ENCODE measurements around the gene PFN4. TPM values are rescaled to one million over a fixed set of nuclear protein-coding genes. Genes with fewer than 3 reads are reported as not detected.
"Not testable (repeated sequence)": the region's sequence is repeated elsewhere in the genome, so short reads cannot be mapped to it uniquely, and the experiment has no call there.

The PFN4 gene
- total and polyA plus RNA-seq, 2 donors = 0.58 to 1.4 TPM

DNA sequence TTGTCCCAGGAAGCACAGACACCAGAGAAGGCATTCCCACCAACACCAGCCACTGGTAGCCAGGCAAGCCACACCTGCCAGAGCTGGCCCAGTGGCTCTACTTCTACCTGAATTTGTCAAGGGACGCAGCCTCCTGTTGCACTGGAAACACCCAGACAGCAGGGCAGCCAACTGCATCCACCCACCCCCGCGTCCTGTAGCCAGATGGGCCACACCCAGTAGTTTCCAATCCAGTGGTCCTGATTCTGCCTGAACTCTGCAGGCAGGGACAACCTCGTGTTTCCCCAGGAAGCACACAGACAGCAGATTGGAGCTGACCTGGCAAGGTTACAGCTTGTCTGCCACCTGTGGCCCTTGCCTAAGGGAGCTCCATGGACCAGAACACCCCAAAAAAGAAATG, 18.2 kb downstream of the PFN4 start:
- WGBS = 66% methylated on average over 4 of the region's 4 CpGs
- DNase-seq (ENCODE audit: extremely low spot score) = no peak

DNA sequence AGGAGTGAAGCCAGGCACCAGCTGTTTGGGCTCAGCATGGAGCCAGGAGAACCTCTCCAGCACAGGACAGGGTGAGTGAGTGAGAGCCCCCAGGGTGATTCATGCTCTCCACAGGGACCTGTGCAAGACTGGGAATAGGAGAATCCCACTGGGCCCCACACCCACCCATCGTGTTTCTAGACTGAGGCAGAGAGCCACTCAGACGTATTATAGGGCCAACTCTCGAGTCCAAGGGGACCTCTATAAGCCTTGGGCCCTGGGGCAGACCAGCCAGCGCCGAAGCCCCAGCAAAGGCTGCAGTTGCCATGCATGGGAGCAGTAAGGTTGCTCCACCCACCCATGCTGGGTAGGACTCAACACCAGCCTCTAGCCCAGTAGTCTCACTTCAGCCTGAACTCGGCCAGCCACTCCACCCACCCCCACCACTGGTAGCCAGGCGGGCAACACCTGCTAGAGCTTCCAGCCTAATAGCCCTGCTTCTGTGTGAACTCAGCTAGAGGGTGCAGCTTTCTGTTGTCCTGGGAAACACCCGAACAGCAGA, 19.0 kb downstream of the PFN4 start:
- Histone ChIP-seq H3K4me1 (ENCODE audit: insufficient read depth) (no peaks in the 10 kb centered on the region), H3K4me3 (ENCODE audit: low read depth, low read length) (no peak overlapping the region), H3K27ac (ENCODE audit: low read depth) (no peak overlapping the region), H3K36me3 (ENCODE audit: insufficient read depth) (no peaks in the 10 kb centered on the region)
- WGBS = 94% methylated on average over 8 of the region's 8 CpGs
- DNase-seq (ENCODE audit: extremely low spot score) = no peak

More for the DNA sequence above, 18.2 kb downstream of the PFN4 start:
- Histone ChIP-seq H3K27ac (ENCODE audit: low read depth) (no peak overlapping the region), H3K4me1 (ENCODE audit: insufficient read depth) (no peaks in the 10 kb centered on the region), H3K36me3 (ENCODE audit: insufficient read depth) (no peaks in the 10 kb centered on the region), H3K4me3 (ENCODE audit: low read depth, low read length) (no peak overlapping the region)

DNA sequence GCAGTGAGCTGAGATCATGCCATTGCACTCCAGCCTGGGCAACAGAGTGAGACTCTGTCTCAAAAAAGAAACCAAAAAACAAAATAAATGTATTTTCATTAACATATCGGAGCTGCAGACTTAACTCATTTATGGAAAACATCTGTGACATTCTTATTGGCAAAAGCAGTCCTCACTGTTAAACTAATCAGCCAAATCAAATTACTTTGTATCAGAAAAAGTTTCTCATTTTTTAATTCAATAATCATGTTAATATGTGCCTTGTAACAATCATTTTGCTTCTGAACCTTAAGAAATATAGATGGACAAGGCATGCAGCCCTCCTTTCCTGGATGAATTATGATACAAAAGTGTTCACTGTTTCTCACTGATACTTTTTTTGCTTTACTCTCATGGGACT, 20.5 kb downstream of the PFN4 start:
- no peaks in the 10 kb centered on the region for H3K36me3 ChIP-seq (ENCODE audit: insufficient read depth)
- WGBS = 82% methylated on average over 1 of the region's 1 CpG
- H3K4me3 ChIP-seq (ENCODE audit: low read depth, low read length) = no peak overlapping the region
- no peaks in the 10 kb centered on the region for H3K4me1 ChIP-seq (ENCODE audit: insufficient read depth)
- DNase-seq (ENCODE audit: extremely low spot score) = no peak
- no peak overlapping the region for H3K27ac ChIP-seq (ENCODE audit: low read depth)

DNA sequence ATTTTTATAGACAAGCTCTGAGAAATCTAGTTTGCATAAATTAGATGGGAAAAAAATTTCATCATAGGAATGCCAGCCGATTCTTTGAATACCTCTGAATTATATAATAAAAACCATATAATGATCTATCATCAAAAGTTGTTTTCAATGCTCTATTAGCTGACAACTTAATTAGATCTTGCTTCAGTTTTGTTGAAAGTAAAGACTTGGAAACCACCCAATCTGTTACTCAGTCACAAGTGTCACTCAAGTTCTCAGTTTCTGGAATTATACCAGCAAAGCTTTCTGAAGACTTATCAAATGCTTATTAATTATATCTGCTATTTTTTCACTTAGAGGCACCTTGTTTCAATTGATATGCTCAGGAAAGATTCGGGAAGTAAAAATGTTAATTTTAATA, 21.1 kb downstream of the PFN4 start:
- no peaks in the 10 kb centered on the region for H3K4me1 ChIP-seq (ENCODE audit: insufficient read depth)
- no peaks in the 10 kb centered on the region for H3K36me3 ChIP-seq (ENCODE audit: insufficient read depth)
- H3K27ac ChIP-seq (ENCODE audit: low read depth) = no peak overlapping the region
- DNase-seq (ENCODE audit: extremely low spot score) = no peak
- H3K4me3 ChIP-seq (ENCODE audit: low read depth, low read length) = no peak overlapping the region
- WGBS = 73% methylated on average over 2 of the region's 2 CpGs

DNA sequence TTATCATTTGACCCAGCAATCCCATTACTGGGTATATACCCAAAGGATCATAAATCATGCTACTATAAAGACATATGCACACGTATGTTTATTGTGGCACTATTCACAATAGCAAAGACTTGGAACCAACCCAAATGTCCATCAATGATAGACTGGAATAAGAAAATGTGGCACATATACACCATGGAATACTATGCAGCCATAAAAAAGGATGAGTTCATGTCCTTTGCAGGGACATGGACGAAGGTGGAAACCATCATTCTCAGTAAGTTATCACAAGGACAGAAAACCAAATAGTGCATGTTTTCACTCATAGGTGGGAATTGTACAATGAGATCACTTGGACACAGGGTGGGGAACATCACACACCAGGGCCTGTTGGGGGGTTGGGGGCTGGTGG, 22.4 kb downstream of the PFN4 start:
- not testable (repeated sequence) for H3K36me3 ChIP-seq (ENCODE audit: insufficient read depth); H3K4me1 ChIP-seq (ENCODE audit: insufficient read depth); H3K4me3 ChIP-seq (ENCODE audit: low read depth, low read length); H3K27ac ChIP-seq (ENCODE audit: low read depth); DNase-seq (ENCODE audit: extremely low spot score)
- WGBS = 93% methylated on average over 2 of the region's 2 CpGs

- H3K27ac ChIP-seq (ENCODE audit: low read depth); H3K4me3 ChIP-seq (ENCODE audit: low read depth, low read length); H3K36me3 ChIP-seq (ENCODE audit: insufficient read depth); DNase-seq (ENCODE audit: extremely low spot score); H3K4me1 ChIP-seq (ENCODE audit: insufficient read depth): not testable (repeated sequence)
- 67% methylated on average over 17 of the region's 17 CpGs for WGBS
These were observed 27.9 kb downstream of the PFN4 start for GRCh38 chr2:24095171-24095677.

GRCh38 chr2:24093270-24093669, 29.9 kb downstream of the PFN4 start:
- not testable (repeated sequence) for DNase-seq (ENCODE audit: extremely low spot score); H3K4me1 ChIP-seq (ENCODE audit: insufficient read depth); H3K36me3 ChIP-seq (ENCODE audit: insufficient read depth); H3K27ac ChIP-seq (ENCODE audit: low read depth); H3K4me3 ChIP-seq (ENCODE audit: low read depth, low read length)
- over 99% methylated on average over 5 of the region's 5 CpGs for WGBS

DNA sequence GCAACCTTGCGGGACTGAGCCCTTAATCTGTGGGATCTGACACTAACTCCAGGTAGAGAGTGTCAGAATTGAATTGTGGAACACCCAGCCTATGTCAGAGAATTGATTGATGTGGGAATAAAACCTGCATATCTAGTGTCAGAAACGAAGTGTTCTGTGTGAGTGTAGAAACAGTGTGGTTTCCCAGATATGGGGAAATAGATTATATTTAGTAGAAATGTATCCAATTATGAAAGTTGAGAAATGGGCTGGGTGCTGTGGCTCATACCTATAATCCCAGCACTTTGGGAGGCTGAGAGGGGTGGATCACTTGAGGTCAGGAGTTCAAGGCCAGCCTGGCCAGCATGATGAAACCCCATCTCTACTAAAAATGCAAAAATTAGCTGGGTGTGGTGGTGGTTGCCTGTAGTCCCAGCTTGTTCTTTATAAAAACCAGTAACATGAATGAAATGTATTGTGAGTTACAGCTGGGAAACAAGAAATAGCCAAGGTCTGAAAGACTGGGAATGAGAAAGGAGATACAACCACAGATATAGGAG, 34.2 kb downstream of the PFN4 start:
- Histone ChIP-seq H3K4me3 (ENCODE audit: low read depth, low read length) (no peak overlapping the region), H3K36me3 (ENCODE audit: insufficient read depth) (no peaks in the 10 kb centered on the region), H3K27ac (ENCODE audit: low read depth) (no peak overlapping the region), H3K4me1 (ENCODE audit: insufficient read depth) (no peaks in the 10 kb centered on the region)
- 69% methylated on average over 2 of the region's 2 CpGs for WGBS
- DNase-seq (ENCODE audit: extremely low spot score) = no peak

- H3K4me1 ChIP-seq (ENCODE audit: insufficient read depth) = no peaks in the 10 kb centered on the region
- 79% methylated on average over 3 of the region's 3 CpGs for WGBS
- DNase-seq (ENCODE audit: extremely low spot score) = no peak
These were observed 36.1 kb downstream of the PFN4 start for GRCh38 chr2:24087032-24087431.

GRCh38 chr2:24086241-24086640, 36.9 kb downstream of the PFN4 start:
- Histone ChIP-seq H3K4me3 (ENCODE audit: low read depth, low read length) (no peak overlapping the region), H3K27ac (ENCODE audit: low read depth) (no peak overlapping the region), H3K4me1 (ENCODE audit: insufficient read depth) (no peaks in the 10 kb centered on the region), H3K36me3 (ENCODE audit: insufficient read depth) (no peaks in the 10 kb centered on the region)
- WGBS = 98% methylated on average over 1 of the region's 1 CpG
- DNase-seq (ENCODE audit: extremely low spot score) = no peak

More at GRCh38 chr2:24087032-24087431, 36.1 kb downstream of the PFN4 start:
- H3K27ac ChIP-seq (ENCODE audit: low read depth) = no peak overlapping the region
- H3K4me3 ChIP-seq (ENCODE audit: low read depth, low read length) = no peak overlapping the region
- H3K36me3 ChIP-seq (ENCODE audit: insufficient read depth) = no peaks in the 10 kb centered on the region

DNA sequence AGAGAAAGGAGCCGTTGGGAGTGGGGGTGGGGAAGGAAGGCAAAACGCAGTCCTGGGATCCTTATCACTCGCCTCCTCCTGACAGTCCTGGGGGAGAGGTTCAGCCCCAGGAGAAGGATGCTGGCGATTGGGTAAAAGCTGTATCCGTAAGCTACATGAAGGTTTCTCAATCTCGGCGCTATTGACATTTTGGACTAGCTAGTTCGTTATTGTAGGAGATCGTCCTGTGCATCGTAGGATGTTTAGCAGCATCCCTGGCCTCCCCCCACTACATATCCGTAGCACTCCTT, 38.0 kb downstream of the PFN4 start:
- Histone ChIP-seq H3K4me1 (ENCODE audit: insufficient read depth) (no peaks in the 10 kb centered on the region), H3K27ac (ENCODE audit: low read depth) (peak overlapping the region; percentile 76), H3K4me3 (ENCODE audit: low read depth, low read length) (peak overlapping the region; percentile 33), H3K36me3 (ENCODE audit: insufficient read depth) (no peaks in the 10 kb centered on the region)
- WGBS = 10% methylated on average over 11 of the region's 11 CpGs
- no peak for DNase-seq (ENCODE audit: extremely low spot score)

DNA sequence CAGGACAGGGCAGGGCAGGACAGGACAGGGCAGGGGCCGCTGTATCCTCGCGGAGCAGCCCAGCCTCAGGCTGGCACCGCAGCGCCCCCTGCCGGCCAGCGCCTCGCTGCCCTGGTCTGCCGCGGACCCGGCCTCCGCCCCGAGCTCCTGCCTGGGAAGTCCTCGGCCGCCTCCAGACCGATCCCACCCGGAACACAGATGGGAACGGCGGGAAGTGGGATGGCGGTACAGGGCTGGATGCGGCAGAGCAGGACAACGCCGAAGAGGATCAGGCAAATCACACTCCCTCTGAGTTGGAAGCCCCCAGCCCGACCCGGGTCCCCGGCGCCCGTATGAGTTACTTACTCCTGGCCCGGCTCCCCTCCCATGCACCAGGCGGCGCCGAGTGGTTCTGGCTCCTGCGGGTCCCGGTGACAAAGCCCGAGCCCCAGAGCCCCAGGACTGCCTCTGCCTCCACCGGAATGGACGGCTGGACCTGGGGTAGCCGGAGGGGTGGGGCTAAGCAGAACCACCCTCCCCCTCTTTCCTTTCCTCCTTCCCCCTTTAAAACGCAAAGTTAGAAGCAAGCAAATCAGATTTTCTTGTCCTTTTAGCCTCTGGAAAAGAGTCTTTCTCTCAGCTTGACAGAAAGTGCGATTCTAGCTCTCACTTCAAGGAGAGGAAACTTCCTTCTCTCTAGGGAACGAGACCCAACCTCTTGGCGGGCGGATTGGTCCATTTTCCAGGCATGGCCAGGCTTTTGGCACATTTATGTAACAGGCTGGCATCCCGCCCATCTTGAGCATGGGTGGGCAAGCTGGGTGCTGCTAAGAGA, 38.5 kb downstream of the PFN4 start, which contains the start of gene TP53I3:
Gene TP53I3, minus strand, starts transcription at position 449 of the 814 bp plus-strand sequence. CDS start 508 bp downstream, outside the sequence.
- Histone ChIP-seq H3K4me3 (ENCODE audit: low read depth, low read length) (peak within 1 kb of the TSS; percentile 33), H3K36me3 (ENCODE audit: insufficient read depth) (no peaks in the 10 kb centered on the region), H3K4me1 (ENCODE audit: insufficient read depth) (no peaks in the 10 kb centered on the region), H3K27ac (ENCODE audit: low read depth) (peak within 1 kb of the TSS; percentile 76)
- WGBS = under 1% methylated on average over 44 of the region's 44 CpGs
- peak; percentile 78 for DNase-seq (ENCODE audit: extremely low spot score)

DNA sequence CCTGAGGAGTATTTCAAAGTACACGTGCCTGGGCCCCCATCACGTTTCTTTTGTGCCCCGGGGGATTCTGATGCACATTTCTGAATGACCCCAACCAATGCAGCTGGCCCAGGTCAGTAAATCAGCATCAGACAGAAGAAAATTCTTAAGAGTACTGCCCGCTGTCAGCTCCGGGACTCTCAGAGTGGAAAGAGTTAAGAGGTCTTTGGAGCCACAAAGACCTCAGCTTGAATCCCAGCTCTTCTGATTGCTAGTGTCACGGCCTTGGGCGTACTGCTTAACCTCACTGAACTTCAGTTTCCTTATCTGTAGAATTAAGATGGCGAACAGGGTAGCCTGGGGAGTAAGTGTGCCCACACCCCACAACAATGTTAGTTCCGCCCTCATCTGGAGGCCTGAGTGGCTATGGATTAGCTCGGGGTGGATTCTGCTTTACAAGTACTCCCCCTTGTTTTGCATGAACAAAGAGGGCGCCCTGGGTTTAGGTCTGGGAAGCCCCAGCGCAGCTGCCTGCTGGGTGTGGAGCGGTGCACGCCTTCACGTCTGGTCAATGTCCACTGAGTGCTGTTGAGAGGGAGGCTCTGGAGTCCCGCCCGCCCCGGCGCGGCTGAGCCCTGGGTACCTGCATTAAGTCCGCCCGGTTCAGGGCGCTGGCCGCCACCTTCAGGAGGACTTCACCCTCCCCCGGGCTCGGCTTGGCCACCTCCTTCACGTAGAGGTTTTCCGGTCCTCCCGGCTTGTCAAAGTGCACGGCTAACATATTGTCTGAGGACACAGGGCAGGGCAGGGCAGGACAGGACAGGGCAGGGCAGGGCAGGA, 39.4 kb downstream of the PFN4 start:
- H3K36me3 ChIP-seq (ENCODE audit: insufficient read depth) = no peaks in the 10 kb centered on the region
- 9% methylated on average over 30 of the region's 30 CpGs for WGBS

More for the DNA sequence above, 39.4 kb downstream of the PFN4 start:
- DNase-seq (ENCODE audit: extremely low spot score) = peak; percentile 82
- Histone ChIP-seq H3K27ac (ENCODE audit: low read depth) (peak overlapping the region; percentile 63), H3K4me1 (ENCODE audit: insufficient read depth) (no peaks in the 10 kb centered on the region), H3K4me3 (ENCODE audit: low read depth, low read length) (peak overlapping the region; percentile 33)
